OCI-LY3 (cell line): ENCODE measurements around the gene LCK.
A peak's percentile ranks its signal among the peaks of the same experiment; 100 is the strongest.

Source experiments
- EZH2phosphoT487 ChIP-seq: fragments of 200-600 bp; shearing (Covaris generic); IDR thresholded peaks from 2 replicates; pipeline ENCODE4 v1.6.1; 2018; ENCODE audit warnings: antibody characterized with exemption, mixed run types, low read depth
- TF ChIP-seq, protein P1 (sequence below): fragments of 200-600, 300-600 bp; sonication (generic); IDR thresholded peaks from 2 replicates; pipeline ENCODE4 v1.5.1; 2014; ENCODE audit warnings: antibody characterized with exemption, low read length, low read depth

GRCh38 chr1:32334864-32335534 is 83.9 kb downstream of the LCK start:
- TF ChIP-seq, protein P1, sequence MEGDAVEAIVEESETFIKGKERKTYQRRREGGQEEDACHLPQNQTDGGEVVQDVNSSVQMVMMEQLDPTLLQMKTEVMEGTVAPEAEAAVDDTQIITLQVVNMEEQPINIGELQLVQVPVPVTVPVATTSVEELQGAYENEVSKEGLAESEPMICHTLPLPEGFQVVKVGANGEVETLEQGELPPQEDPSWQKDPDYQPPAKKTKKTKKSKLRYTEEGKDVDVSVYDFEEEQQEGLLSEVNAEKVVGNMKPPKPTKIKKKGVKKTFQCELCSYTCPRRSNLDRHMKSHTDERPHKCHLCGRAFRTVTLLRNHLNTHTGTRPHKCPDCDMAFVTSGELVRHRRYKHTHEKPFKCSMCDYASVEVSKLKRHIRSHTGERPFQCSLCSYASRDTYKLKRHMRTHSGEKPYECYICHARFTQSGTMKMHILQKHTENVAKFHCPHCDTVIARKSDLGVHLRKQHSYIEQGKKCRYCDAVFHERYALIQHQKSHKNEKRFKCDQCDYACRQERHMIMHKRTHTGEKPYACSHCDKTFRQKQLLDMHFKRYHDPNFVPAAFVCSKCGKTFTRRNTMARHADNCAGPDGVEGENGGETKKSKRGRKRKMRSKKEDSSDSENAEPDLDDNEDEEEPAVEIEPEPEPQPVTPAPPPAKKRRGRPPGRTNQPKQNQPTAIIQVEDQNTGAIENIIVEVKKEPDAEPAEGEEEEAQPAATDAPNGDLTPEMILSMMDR, result peak; percentile 65
- TF ChIP-seq EZH2phosphoT487, result no peak
